IMR-90 (cell line): ENCODE data around the gene GRIN2A. TPM values are rescaled to one million over a fixed set of nuclear protein-coding genes. Genes with fewer than 3 reads are reported as not detected.

Source experiments
- ATAC-seq: fragments of 200-7000 bp; cut with Tn5 transposase; 2 replicates; pipeline ENCODE4 v1.9.1; 2020; ENCODE audit warnings: low read depth, mild to moderate bottlenecking, moderate library complexity
- BruUV-seq: library from RNA; stranded (reverse); fragments of 400-500 nt; replicated peaks from 2 replicates; lab custom pipeline; 2021; lab: Mats Ljungman, UMichigan
- CTCF ChIA-PET: fragments of 300-600 bp; formaldehyde crosslinking; extraction: SDS; loops from one replicate; lab custom pipeline; 2021; ENCODE audit warnings: antibody characterized with exemption; lab: Yijun Ruan, JAX
- POLR2A ChIA-PET: fragments of 300-600 bp; sonication (Branson Sonifier 250); formaldehyde crosslinking; loops from one replicate; lab custom pipeline; 2022; ENCODE audit warnings: antibody characterized with exemption; ENCODE audit not compliant: unreplicated experiment; lab: Charles Lee
- DNase-seq: peaks from one replicate; pipeline ENCODE4 v3.0.0; 2013
- H2AFZ ChIP-seq: replicated peaks from 2 replicates; pipeline ENCODE3; 2013; ENCODE audit warnings: low read length, mild to moderate bottlenecking; ENCODE audit not compliant: poor library complexity
- H2AK5ac ChIP-seq: 2 replicates; pipeline ENCODE4 v1.6.1; 2013; ENCODE audit warnings: low read depth, low read length, inconsistent platforms
- H2AK9ac ChIP-seq: replicated peaks from 2 replicates; pipeline ENCODE3; 2013; ENCODE audit warnings: mild to moderate bottlenecking, low read depth, low read length, moderate library complexity; ENCODE audit not compliant: poor library complexity
- H2BK120ac ChIP-seq: 2 replicates; pipeline ENCODE4 v1.6.1; 2013; ENCODE audit warnings: low read depth, low read length, inconsistent platforms
- H2BK15ac ChIP-seq: 3 replicates; pipeline ENCODE4 v1.6.1; 2013; ENCODE audit warnings: low read depth, low read length, inconsistent platforms
- H2BK20ac ChIP-seq: 2 replicates; pipeline ENCODE4 v1.6.1; 2013; ENCODE audit warnings: low read depth, mild to moderate bottlenecking, inconsistent platforms, low read length, moderate library complexity
- H2BK5ac ChIP-seq: 2 replicates; pipeline ENCODE4 v1.6.1; 2013; ENCODE audit warnings: mild to moderate bottlenecking, low read depth, low read length, inconsistent platforms; ENCODE audit not compliant: poor library complexity, severe bottlenecking
- H3K14ac ChIP-seq: replicated peaks from 2 replicates; pipeline ENCODE4 v1.6.1; 2013; ENCODE audit warnings: low read depth, low read length, inconsistent platforms
- H3K18ac ChIP-seq: 2 replicates; pipeline ENCODE4 v1.6.1; 2013; ENCODE audit warnings: low read depth, low read length, control low read depth
- H3K23ac ChIP-seq: 2 replicates; pipeline ENCODE4 v1.6.1; 2013; ENCODE audit warnings: low read depth, low read length, inconsistent platforms
- H3K27ac ChIP-seq: 2 replicates; pipeline ENCODE4 v1.5.1; 2013; ENCODE audit warnings: mild to moderate bottlenecking, control low read depth, low read length; ENCODE audit not compliant: insufficient read depth
- H3K27me3 ChIP-seq: 2 replicates; pipeline ENCODE4 v1.6.1; 2013; ENCODE audit warnings: low read length; ENCODE audit not compliant: control insufficient read depth, insufficient read depth
- H3K36me3 ChIP-seq: 2 replicates; pipeline ENCODE4 v1.6.1; 2013; ENCODE audit warnings: low read length, mixed read lengths; ENCODE audit not compliant: control insufficient read depth, insufficient read depth
- H3K4ac ChIP-seq: 2 replicates; pipeline ENCODE4 v1.6.1; 2013; ENCODE audit warnings: low read depth, low read length, inconsistent platforms
- H3K4me1 ChIP-seq: 2 replicates; pipeline ENCODE4 v1.6.1; 2013; ENCODE audit warnings: low read length, mixed read lengths; ENCODE audit not compliant: control insufficient read depth, insufficient read depth
- H3K4me2 ChIP-seq: 2 replicates; pipeline ENCODE4 v1.6.1; 2013; ENCODE audit warnings: low read depth, mild to moderate bottlenecking, control low read depth, low read length, moderate library complexity
- H3K4me3 ChIP-seq: 2 replicates; pipeline ENCODE4 v1.5.1; 2013; ENCODE audit warnings: low read depth, mild to moderate bottlenecking, control low read depth, low read length, moderate library complexity; ENCODE audit not compliant: insufficient read depth
- H3K56ac ChIP-seq: 2 replicates; pipeline ENCODE4 v1.6.1; 2013; ENCODE audit warnings: low read length, inconsistent platforms; ENCODE audit not compliant: insufficient read depth; ENCODE audit errors: extremely low read depth
- H3K79me1 ChIP-seq, 2 experiments: 2 replicates each; pipeline ENCODE4 v1.6.1; 2013; ENCODE audit warnings: low read length in 2 of 2, inconsistent platforms in 1 of 2, low read depth in 1 of 2
- H3K9ac ChIP-seq: 2 replicates; pipeline ENCODE4 v1.6.1; 2013; ENCODE audit warnings: low read depth, low read length, control low read depth
- H3K9me1 ChIP-seq: 2 replicates; pipeline ENCODE4 v1.6.1; 2013; ENCODE audit warnings: low read length, inconsistent platforms; ENCODE audit not compliant: insufficient read depth
- H3K9me3 ChIP-seq: 2 replicates; pipeline ENCODE4 v1.6.1; 2013; ENCODE audit warnings: low read length; ENCODE audit not compliant: control insufficient read depth, insufficient read depth
- H4K20me1 ChIP-seq: 2 replicates; pipeline ENCODE4 v1.6.1; 2013; ENCODE audit warnings: low read length, inconsistent platforms; ENCODE audit not compliant: insufficient read depth
- H4K5ac ChIP-seq: 2 replicates; pipeline ENCODE4 v1.6.1; 2013; ENCODE audit warnings: mild to moderate bottlenecking, low read depth, low read length, control low read depth
- H4K8ac ChIP-seq, 2 experiments: 2 replicates each; pipeline ENCODE4 v1.6.1; 2013; ENCODE audit warnings: low read depth in 2 of 2, low read length in 2 of 2, control low read depth in 1 of 2, inconsistent platforms in 1 of 2
- H4K91ac ChIP-seq: 2 replicates; pipeline ENCODE4 v1.6.1; 2013; ENCODE audit warnings: low read depth, low read length, inconsistent platforms; ENCODE audit not compliant: insufficient read depth
- MAFK ChIP-seq: IDR thresholded peaks from 2 replicates; pipeline ENCODE4 v1.6.1; 2012; ENCODE audit warnings: low read depth, low read length, improper control_type of control experiment
- WGBS, 2 experiments: methylation state at CpG; one replicate each; pipeline versions ENCODE4 v1.1.5 to v1.1.7; 2013; ENCODE audit warnings: missing lambda C conversion rate in 2 of 2; ENCODE audit not compliant: insufficient read length in 1 of 2; ENCODE audit errors: extremely low coverage in 2 of 2; 5-methylcytosine and 5-hydroxymethylcytosine counted together
- dilution Hi-C: fragments of 300-500 bp; cut with HindIII; formaldehyde crosslinking; loops from one replicate; pipeline ENCODE4 v1.14.3; 2018; ENCODE audit warnings: low sequenced_read_pairs; ENCODE audit not compliant: unreplicated experiment
- in situ Hi-C: fragments of 300-500 bp; cut with MboI; formaldehyde crosslinking; loops from 3 replicates; pipeline ENCODE4 v1.14.3; 2019; ENCODE audit warnings: low sequenced_read_pairs, inconsistent platforms, mixed read lengths
- intact Hi-C: fragments of 100-400 bp; cut with micrococcal nuclease; formaldehyde crosslinking; loops from 2 replicates; pipeline ENCODE4 v1.10.0; 2022
- polyA plus RNA-seq, 3 experiments: library from polyadenylated mRNA; depleted of rRNA; stranded (reverse); fragments of >200 nt; gene quantifications; 2 replicates each; pipeline ENCODE4 v1.2.3, GENCODE V29; 2012; ENCODE audit warnings: low replicate concordance in 1 of 3
- total RNA-seq: library from RNA; depleted of rRNA; stranded (reverse); fragments of >200 nt; gene quantifications from 2 replicates; pipeline ENCODE4 v1.2.3, GENCODE V29; 2012

GRIN2A gene
- total and polyA plus RNA-seq, 2 of the 4 experiments (the other 2 are of a cell fraction), result under 0.01 TPM; not detected in 1

DNA sequence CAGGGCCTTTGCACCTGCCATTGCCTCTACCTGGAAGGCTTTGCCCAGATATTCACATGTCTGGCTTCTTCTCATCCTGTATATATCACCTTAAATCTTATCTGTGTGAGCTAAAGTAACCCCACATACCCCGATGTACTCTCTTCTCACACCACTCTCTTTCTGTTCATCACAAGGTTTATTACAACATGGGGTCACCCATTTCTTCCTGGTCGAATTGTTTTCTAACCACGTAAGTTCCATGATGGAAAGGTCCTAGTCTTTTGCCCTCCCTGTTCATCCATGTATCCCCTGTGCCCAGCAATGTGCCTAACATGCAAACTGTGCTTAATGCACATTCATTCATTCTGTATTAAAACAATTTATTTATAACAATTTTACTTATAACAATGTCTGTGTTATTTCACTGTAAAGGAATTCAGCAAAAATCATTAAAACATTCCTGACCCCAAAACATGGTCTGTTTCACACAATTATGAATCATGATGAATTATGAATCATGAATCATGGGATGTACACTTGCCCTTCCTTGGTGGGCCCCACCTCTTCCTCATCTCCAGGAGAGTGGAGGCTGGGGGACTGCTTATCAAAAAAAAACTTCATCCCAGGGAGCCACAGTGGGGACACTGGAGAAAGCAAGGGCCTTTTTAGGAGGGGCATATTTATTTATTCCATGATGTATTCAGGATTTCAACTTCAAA is 336.4 kb downstream of the GRIN2A start:
- H3K79me1 ChIP-seq, result no peaks in the 10 kb centered on the region
- no peak overlapping the region for H2BK15ac ChIP-seq
- no peak overlapping the region for H2BK120ac ChIP-seq
- no peaks in the 10 kb centered on the region for H3K9me1 ChIP-seq
- no peak overlapping the region for H4K5ac ChIP-seq
- intact Hi-C loops (no loop called here), in situ Hi-C loops (no loop called here), dilution Hi-C loops (no loop called here)
- POLR2A ChIA-PET, result no interaction called here
- H4K8ac ChIP-seq, result no peak overlapping the region
- no peak for ATAC-seq
- H3K27ac ChIP-seq, result no peak overlapping the region
- no peak for TF ChIP-seq MAFK
- H3K56ac ChIP-seq, result no peak overlapping the region
- H3K4me1 ChIP-seq, result no peaks in the 10 kb centered on the region
- no peaks in the 10 kb centered on the region for H4K20me1 ChIP-seq
- peaks cover 13% of the 10 kb centered on the region for H3K9me3 ChIP-seq
- CTCF ChIA-PET, result no interaction called here
- H2AFZ ChIP-seq, result no peak overlapping the region
- no TSS peak for BruUV-seq
- H3K23ac ChIP-seq, result no peak overlapping the region
- DNase-seq, result no peak
- H3K9ac ChIP-seq, result no peak overlapping the region
- H3K4ac ChIP-seq, result no peak overlapping the region
- no peak overlapping the region for H2AK9ac ChIP-seq
- H4K91ac ChIP-seq, result no peak overlapping the region
- no peak overlapping the region for H2BK20ac ChIP-seq
- no peaks in the 10 kb centered on the region for H3K36me3 ChIP-seq
- no peak overlapping the region for H3K4me2 ChIP-seq
- no peak overlapping the region for H3K4me3 ChIP-seq
- H2BK5ac ChIP-seq, result no peak overlapping the region
- H2AK5ac ChIP-seq, result no peak overlapping the region
- no peak overlapping the region for H3K14ac ChIP-seq
- H3K18ac ChIP-seq, result no peak overlapping the region
- 40% methylated on average over 1 of the region's 3 CpGs; no CpG with 5 or more reads in 1 of the 2 experiments for WGBS, 2 experiments
- no peaks in the 10 kb centered on the region for H3K27me3 ChIP-seq
